K562 (cell line): Measurements from ENCODE around the gene NIM1K. TPM values are rescaled to one million over a fixed set of nuclear protein-coding genes. Genes with fewer than 3 reads are reported as not detected.

Experiments
- ARNT ChIP-seq, 2 experiments: fragments of 450-650 bp; IDR thresholded peaks; 2 replicates each; pipeline ENCODE4 v1.6.1; 2016; ENCODE audit warnings: mild to moderate bottlenecking in 1 of 2
- BDP1 ChIP-seq: IDR thresholded peaks from 3 replicates; pipeline ENCODE4 v1.6.1; 2011; ENCODE audit not compliant: insufficient read length, insufficient read depth
- E2F3 ChIP-seq: fragments of 250-450 bp; sonication (Bioruptor Pico); IDR thresholded peaks from 2 replicates; pipeline ENCODE4 v1.4.0; 2020; ENCODE audit warnings: mild to moderate bottlenecking
- HDAC1 ChIP-seq, 2 experiments: fragments of 450-650 bp; IDR thresholded peaks; 2 replicates each; pipeline ENCODE4 v1.6.1; 2016 to 2017; ENCODE audit warnings: inconsistent platforms in 1 of 2, mild to moderate bottlenecking in 1 of 2, moderate library complexity in 1 of 2
- KDM4B ChIP-seq, 2 experiments: fragments of 450-650 bp in 1 of 2; sonication (generic) in 1 of 2; IDR thresholded peaks; 2 replicates each; pipeline ENCODE4 v1.6.1; 2016 to 2017; ENCODE audit warnings: borderline replicate concordance in 2 of 2, antibody characterized with exemption in 1 of 2, low read depth in 1 of 2, mild to moderate bottlenecking in 1 of 2
- KLF13 ChIP-seq: fragments of 450-650 bp; IDR thresholded peaks from 2 replicates; pipeline ENCODE4 v1.6.1; 2016; ENCODE audit warnings: missing genetic modification characterization, low read depth, mild to moderate bottlenecking, missing compliant biosample characterization, moderate library complexity, borderline replicate concordance
- NCOR1 ChIP-seq: fragments of 450-650 bp; IDR thresholded peaks from 2 replicates; pipeline ENCODE4 v1.6.1; 2016; ENCODE audit warnings: mild to moderate bottlenecking, moderate library complexity
- POLR2A ChIP-seq: fragments of 450-650 bp; conservative IDR thresholded peaks from 2 replicates; pipeline ENCODE4 v1.6.1; 2016
- SMC3 ChIP-seq: conservative IDR thresholded peaks from 2 replicates; pipeline ENCODE4 v1.6.1; 2011; ENCODE audit warnings: low read depth, low read length, improper control_type of control experiment; ENCODE audit not compliant: insufficient read depth
- SOX6 ChIP-seq: fragments of 450-650 bp; IDR thresholded peaks from 2 replicates; pipeline ENCODE4 v1.6.1; 2014; ENCODE audit warnings: mild to moderate bottlenecking
- STAT5A ChIP-seq: IDR thresholded peaks from 2 replicates; pipeline ENCODE4 v1.6.1; 2012; ENCODE audit warnings: low read length, inconsistent platforms, borderline replicate concordance
- SUPT5H ChIP-seq: fragments of 450-650 bp; IDR thresholded peaks from 2 replicates; pipeline ENCODE4 v1.6.1; 2016
- WHSC1 ChIP-seq: IDR thresholded peaks from one replicate; pipeline ENCODE4 v1.6.1; 2012; ENCODE audit warnings: low read length, control low read depth, inconsistent platforms
- YBX1 ChIP-seq: fragments of 450-650 bp; IDR thresholded peaks from 2 replicates; pipeline ENCODE4 v1.7.1; 2016; ENCODE audit warnings: mild to moderate bottlenecking
- ZBTB5 ChIP-seq: fragments of 450-650 bp; IDR thresholded peaks from 2 replicates; pipeline ENCODE4 v1.6.1; 2017; ENCODE audit warnings: antibody characterized with exemption
- ZNF263 ChIP-seq: sonication (generic); formaldehyde crosslinking; IDR thresholded peaks from 2 replicates; pipeline ENCODE4 v1.8.0; 2022; ENCODE audit warnings: mild to moderate bottlenecking, missing genetic modification reagents, borderline replicate concordance
- ZNF512 ChIP-seq: IDR thresholded peaks from 2 replicates; pipeline ENCODE4 v1.6.1; 2016; ENCODE audit warnings: missing genetic modification characterization, missing compliant biosample characterization
- ZNF551 ChIP-seq: fragments of 250-450 bp; sonication (Bioruptor Pico); IDR thresholded peaks from 2 replicates; pipeline ENCODE4 v1.5.0; 2021; ENCODE audit warnings: mild to moderate bottlenecking, moderate library complexity
- polyA plus RNA-seq, 8 experiments: library from polyadenylated mRNA; depleted of rRNA in 4 of 8; stranded (reverse) in 5 of 8; unstranded in 3 of 8; fragments of >200 nt; fragmentation: Nextera tagmentation in 2 of 8; fragmentation: Illumina TruSeq in 1 of 8; extraction: Ambion mirVana in 2 of 8; extraction: Trizol in 1 of 8; gene quantifications; 2 replicates each; pipeline versions ENCODE4 v1.2.1 to v1.2.3, GENCODE V29; 2011 to 2014; ENCODE audit warnings: inconsistent platforms in 1 of 8, missing spikeins in 1 of 8
- total RNA-seq, 7 experiments: library from RNA; depleted of rRNA in 6 of 7; stranded (reverse); fragments of >200 nt in 6 of 7; fragmentation: Illumina TruSeq in 2 of 7; extraction: Trizol in 2 of 7; gene quantifications; 2 replicates each; pipeline versions ENCODE4 v1.2.1 to v1.2.3, GENCODE V29; 2011 to 2021; ENCODE audit warnings: low replicate concordance in 1 of 7
- TF ChIP-seq, protein P1 (sequence below): IDR thresholded peaks from 2 replicates; pipeline ENCODE4 v1.6.1; 2011; ENCODE audit not compliant: insufficient read length; ENCODE audit errors: extremely low read depth
- TF ChIP-seq, protein P2 (sequence below): fragments of 450-650 bp; IDR thresholded peaks from 2 replicates; pipeline ENCODE4 v1.6.1; 2016; ENCODE audit warnings: mild to moderate bottlenecking

Gene NIM1K
- total and polyA plus RNA-seq, 9 of the 15 experiments (the other 6 are each of a cell fraction or from before 2014, with no cell fraction given) = 0.03 to 0.34 (median 0.08) TPM; not detected in 3

GRCh38 chr5:43227655-43228054 lies 35.6 kb downstream of the NIM1K start (continued):
- TF ChIP-seq, protein P1, sequence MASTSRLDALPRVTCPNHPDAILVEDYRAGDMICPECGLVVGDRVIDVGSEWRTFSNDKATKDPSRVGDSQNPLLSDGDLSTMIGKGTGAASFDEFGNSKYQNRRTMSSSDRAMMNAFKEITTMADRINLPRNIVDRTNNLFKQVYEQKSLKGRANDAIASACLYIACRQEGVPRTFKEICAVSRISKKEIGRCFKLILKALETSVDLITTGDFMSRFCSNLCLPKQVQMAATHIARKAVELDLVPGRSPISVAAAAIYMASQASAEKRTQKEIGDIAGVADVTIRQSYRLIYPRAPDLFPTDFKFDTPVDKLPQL = no peak
- TF ChIP-seq E2F3 (CRISPR knock-in tag) = no peak
- no peak for TF ChIP-seq ZNF263 (CRISPR knock-in tag)
- TF ChIP-seq STAT5A = no peak
- TF ChIP-seq HDAC1 (IDR thresholded peaks at IDR 0.05) = no peak
- 0 out of 2 replicates have a peak, but pooled peaks have one; percentile 3 for TF ChIP-seq NCOR1
- TF ChIP-seq SUPT5H = no peak
- 0 out of 4 replicates have a peak, but pooled peaks of 1 of the 2 experiments have one; percentile 37 for TF ChIP-seq ARNT (IDR thresholded peaks at IDR 0.05)
- no peak for TF ChIP-seq ZNF551 (CRISPR knock-in tag)
- TF ChIP-seq SOX6 = no peak
- TF ChIP-seq ZNF512 (tag) = no peak
- TF ChIP-seq POLR2A = no peak
- no peak for TF ChIP-seq WHSC1
- no peak for TF ChIP-seq KLF13 (tag)
- TF ChIP-seq BDP1 = no peak
- TF ChIP-seq KDM4B (IDR thresholded peaks at IDR 0.05; ENCODE audit: borderline replicate concordance in 2 of 2, low read depth in 1 of 2) = no peak
- TF ChIP-seq ZBTB5 = no peak
- TF ChIP-seq, protein P2, sequence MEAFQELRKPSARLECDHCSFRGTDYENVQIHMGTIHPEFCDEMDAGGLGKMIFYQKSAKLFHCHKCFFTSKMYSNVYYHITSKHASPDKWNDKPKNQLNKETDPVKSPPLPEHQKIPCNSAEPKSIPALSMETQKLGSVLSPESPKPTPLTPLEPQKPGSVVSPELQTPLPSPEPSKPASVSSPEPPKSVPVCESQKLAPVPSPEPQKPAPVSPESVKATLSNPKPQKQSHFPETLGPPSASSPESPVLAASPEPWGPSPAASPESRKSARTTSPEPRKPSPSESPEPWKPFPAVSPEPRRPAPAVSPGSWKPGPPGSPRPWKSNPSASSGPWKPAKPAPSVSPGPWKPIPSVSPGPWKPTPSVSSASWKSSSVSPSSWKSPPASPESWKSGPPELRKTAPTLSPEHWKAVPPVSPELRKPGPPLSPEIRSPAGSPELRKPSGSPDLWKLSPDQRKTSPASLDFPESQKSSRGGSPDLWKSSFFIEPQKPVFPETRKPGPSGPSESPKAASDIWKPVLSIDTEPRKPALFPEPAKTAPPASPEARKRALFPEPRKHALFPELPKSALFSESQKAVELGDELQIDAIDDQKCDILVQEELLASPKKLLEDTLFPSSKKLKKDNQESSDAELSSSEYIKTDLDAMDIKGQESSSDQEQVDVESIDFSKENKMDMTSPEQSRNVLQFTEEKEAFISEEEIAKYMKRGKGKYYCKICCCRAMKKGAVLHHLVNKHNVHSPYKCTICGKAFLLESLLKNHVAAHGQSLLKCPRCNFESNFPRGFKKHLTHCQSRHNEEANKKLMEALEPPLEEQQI = peak; percentile 64; the same call in 1 of the 2 replicates
- TF ChIP-seq YBX1 = no peak
- peak; percentile 52; the same call in 1 of the 2 replicates for TF ChIP-seq SMC3
